OCI-LY1 (cell line): ENCODE measurements around the gene SRMS.

Experiments
- H2AFZ ChIP-seq: fragments of 200-600 bp; sonication (generic), shearing (Covaris generic); 2 replicates; pipeline ENCODE4 v1.6.0; 2014; ENCODE audit warnings: antibody characterized with exemption, mild to moderate bottlenecking, low read length
- H3F3A ChIP-seq: fragments of 200-600 bp; sonication (generic), shearing (Covaris generic); 2 replicates; pipeline ENCODE4 v1.6.0; 2014; ENCODE audit warnings: mild to moderate bottlenecking, antibody characterized with exemption, low read length, moderate library complexity; ENCODE audit not compliant: insufficient read depth
- H3K27ac ChIP-seq: fragments of 200-600 bp; sonication (generic); 2 replicates; pipeline ENCODE4 v1.5.1; 2014; ENCODE audit warnings: low read length, mixed run types, mild to moderate bottlenecking, low read depth; ENCODE audit not compliant: poor library complexity, severe bottlenecking
- H3K27me3 ChIP-seq: fragments of 200-600 bp; sonication (generic); 2 replicates; pipeline ENCODE4 v1.6.0; 2014; ENCODE audit warnings: antibody characterized with exemption, mild to moderate bottlenecking, low read length, moderate library complexity; ENCODE audit not compliant: insufficient read depth
- H3K36me3 ChIP-seq: fragments of 200-600 bp; sonication (generic); 2 replicates; pipeline ENCODE4 v1.6.1; 2014; ENCODE audit warnings: mild to moderate bottlenecking, antibody characterized with exemption, low read length, moderate library complexity, mixed read lengths; ENCODE audit not compliant: insufficient read depth
- H3K4me1 ChIP-seq: fragments of 200-600 bp; sonication (generic); 2 replicates; pipeline ENCODE4 v1.5.1; 2014; ENCODE audit warnings: mild to moderate bottlenecking, low read length, moderate library complexity; ENCODE audit not compliant: insufficient read depth, severe bottlenecking
- H3K4me2 ChIP-seq: fragments of 200-600 bp; sonication (generic), shearing (Covaris generic); 2 replicates; pipeline ENCODE4 v1.6.1; 2014; ENCODE audit warnings: low read length
- H3K4me3 ChIP-seq: fragments of 200-600 bp; sonication (generic); 2 replicates; pipeline ENCODE4 v1.5.1; 2014; ENCODE audit warnings: low read length, low read depth, mild to moderate bottlenecking, mixed read lengths; ENCODE audit not compliant: poor library complexity, severe bottlenecking
- H3K79me2 ChIP-seq: fragments of 200-600 bp; shearing (Covaris generic); 2 replicates; pipeline ENCODE4 v1.6.1; 2016; ENCODE audit warnings: mixed run types, low read length, mixed read lengths; ENCODE audit not compliant: insufficient read depth
- H3K9ac ChIP-seq: fragments of 200-600 bp; sonication (generic), shearing (Covaris generic); 2 replicates; pipeline ENCODE4 v1.6.1; 2014; ENCODE audit warnings: mild to moderate bottlenecking, low read length, mixed read lengths
- H3K9me2 ChIP-seq: fragments of 200-600 bp; sonication (generic), shearing (Covaris generic); 2 replicates; pipeline ENCODE4 v1.6.1; 2014; ENCODE audit warnings: low read depth, mild to moderate bottlenecking, low read length, mixed read lengths
- H3K9me3 ChIP-seq: fragments of 200-600 bp; shearing (Covaris generic); 2 replicates; pipeline ENCODE4 v1.6.1; 2014; ENCODE audit warnings: low read length, mixed read lengths
- H4K20me1 ChIP-seq: fragments of 200-600 bp; sonication (generic), shearing (Covaris generic); 2 replicates; pipeline ENCODE4 v1.6.0; 2016; ENCODE audit warnings: mild to moderate bottlenecking, low read length; ENCODE audit not compliant: insufficient read depth
- EZH2 ChIP-seq: fragments of 200-600 bp; sonication (generic), shearing (Covaris generic); IDR thresholded peaks from 2 replicates; pipeline ENCODE4 v1.8.0; 2017; ENCODE audit warnings: borderline replicate concordance, mixed run types, mild to moderate bottlenecking, antibody characterized with exemption, low read length, moderate library complexity, mixed read lengths
- TF ChIP-seq, protein P1 (sequence below): fragments of 200-600 bp; sonication (generic), shearing (Covaris generic); IDR thresholded peaks from 2 replicates; pipeline ENCODE4 v1.5.1; 2017; ENCODE audit warnings: mild to moderate bottlenecking, antibody characterized with exemption, low read length, moderate library complexity, mixed read lengths

The SRMS gene

DNA sequence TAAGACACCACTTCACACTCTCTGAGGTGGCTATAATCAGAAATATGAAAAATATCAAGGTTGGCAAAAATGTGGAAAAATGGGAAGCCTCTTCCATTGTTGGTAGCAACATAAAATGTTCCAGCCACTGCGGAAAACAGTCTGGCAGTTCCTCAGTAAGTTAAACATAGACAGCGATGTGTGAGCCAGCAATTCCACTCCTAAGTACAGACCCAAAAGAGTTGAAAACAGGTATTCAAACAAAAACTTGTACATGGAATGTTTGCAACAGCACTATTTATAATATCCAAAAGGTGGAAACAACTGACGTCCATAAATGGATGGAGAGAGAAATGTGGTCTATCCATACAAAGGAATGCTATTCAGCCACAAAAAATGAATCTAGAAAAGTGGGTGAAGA lies 34.3 kb downstream of the SRMS start:
- Histone ChIP-seq H3K79me2 (no peaks in the 10 kb centered on the region), H3K4me3 (no peak overlapping the region), H4K20me1 (no peaks in the 10 kb centered on the region), H3K4me2 (no peak overlapping the region), H3K9ac (no peak overlapping the region), H3F3A (no peaks in the 10 kb centered on the region), H3K27me3 (peaks cover 7% of the 10 kb centered on the region; the same call in 1 of the 2 replicates), H2AFZ (no peak overlapping the region), H3K9me2 (no peaks in the 10 kb centered on the region), H3K4me1 (no peaks in the 10 kb centered on the region), H3K27ac (no peak overlapping the region), H3K36me3 (no peaks in the 10 kb centered on the region; the same call in 1 of the 2 replicates), H3K9me3 (peaks cover 6% of the 10 kb centered on the region; the same call in 1 of the 2 replicates)
- no peak for TF ChIP-seq EZH2
- TF ChIP-seq, protein P1, sequence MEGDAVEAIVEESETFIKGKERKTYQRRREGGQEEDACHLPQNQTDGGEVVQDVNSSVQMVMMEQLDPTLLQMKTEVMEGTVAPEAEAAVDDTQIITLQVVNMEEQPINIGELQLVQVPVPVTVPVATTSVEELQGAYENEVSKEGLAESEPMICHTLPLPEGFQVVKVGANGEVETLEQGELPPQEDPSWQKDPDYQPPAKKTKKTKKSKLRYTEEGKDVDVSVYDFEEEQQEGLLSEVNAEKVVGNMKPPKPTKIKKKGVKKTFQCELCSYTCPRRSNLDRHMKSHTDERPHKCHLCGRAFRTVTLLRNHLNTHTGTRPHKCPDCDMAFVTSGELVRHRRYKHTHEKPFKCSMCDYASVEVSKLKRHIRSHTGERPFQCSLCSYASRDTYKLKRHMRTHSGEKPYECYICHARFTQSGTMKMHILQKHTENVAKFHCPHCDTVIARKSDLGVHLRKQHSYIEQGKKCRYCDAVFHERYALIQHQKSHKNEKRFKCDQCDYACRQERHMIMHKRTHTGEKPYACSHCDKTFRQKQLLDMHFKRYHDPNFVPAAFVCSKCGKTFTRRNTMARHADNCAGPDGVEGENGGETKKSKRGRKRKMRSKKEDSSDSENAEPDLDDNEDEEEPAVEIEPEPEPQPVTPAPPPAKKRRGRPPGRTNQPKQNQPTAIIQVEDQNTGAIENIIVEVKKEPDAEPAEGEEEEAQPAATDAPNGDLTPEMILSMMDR: no peak

DNA sequence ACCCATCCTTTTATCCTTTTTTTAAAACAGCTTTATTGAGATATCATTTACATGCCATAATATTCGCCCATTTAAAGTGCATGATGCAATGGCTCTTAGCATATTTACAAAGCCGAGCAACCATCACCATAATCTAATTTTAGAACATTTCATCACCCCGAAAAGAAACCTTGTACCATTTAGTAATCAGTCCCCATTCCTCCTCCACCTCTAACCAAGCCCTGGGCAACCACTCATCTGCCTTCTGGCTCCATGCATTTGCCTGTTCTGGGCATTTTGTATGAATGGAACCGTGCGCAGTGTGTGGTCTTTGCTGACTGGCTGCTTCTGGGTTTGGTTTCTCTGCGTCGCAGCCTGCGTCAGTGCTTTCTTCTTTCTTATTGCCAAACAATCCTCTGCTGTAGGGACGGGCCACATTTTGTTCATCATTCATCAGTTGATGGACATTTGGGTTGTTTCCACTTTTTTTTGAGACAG lies 38.4 kb downstream of the SRMS start:
- H3K4me3 ChIP-seq: no peak overlapping the region
- H2AFZ ChIP-seq: no peak overlapping the region
- no peaks in the 10 kb centered on the region for H3K79me2 ChIP-seq
- H3K9me3 ChIP-seq: peaks cover 11% of the 10 kb centered on the region; the same call in 1 of the 2 replicates
- no peak overlapping the region for H3K4me2 ChIP-seq
- H3K27ac ChIP-seq: no peak overlapping the region
- no peaks in the 10 kb centered on the region for H3K4me1 ChIP-seq
- no peak for TF ChIP-seq EZH2
- no peaks in the 10 kb centered on the region for H3F3A ChIP-seq
- peaks cover 27% of the 10 kb centered on the region; the same call in 1 of the 2 replicates for H3K27me3 ChIP-seq
- no peaks in the 10 kb centered on the region for H4K20me1 ChIP-seq
- no peaks in the 10 kb centered on the region for H3K9me2 ChIP-seq
- H3K9ac ChIP-seq: no peak overlapping the region
- no peaks in the 10 kb centered on the region; the same call in 1 of the 2 replicates for H3K36me3 ChIP-seq

DNA sequence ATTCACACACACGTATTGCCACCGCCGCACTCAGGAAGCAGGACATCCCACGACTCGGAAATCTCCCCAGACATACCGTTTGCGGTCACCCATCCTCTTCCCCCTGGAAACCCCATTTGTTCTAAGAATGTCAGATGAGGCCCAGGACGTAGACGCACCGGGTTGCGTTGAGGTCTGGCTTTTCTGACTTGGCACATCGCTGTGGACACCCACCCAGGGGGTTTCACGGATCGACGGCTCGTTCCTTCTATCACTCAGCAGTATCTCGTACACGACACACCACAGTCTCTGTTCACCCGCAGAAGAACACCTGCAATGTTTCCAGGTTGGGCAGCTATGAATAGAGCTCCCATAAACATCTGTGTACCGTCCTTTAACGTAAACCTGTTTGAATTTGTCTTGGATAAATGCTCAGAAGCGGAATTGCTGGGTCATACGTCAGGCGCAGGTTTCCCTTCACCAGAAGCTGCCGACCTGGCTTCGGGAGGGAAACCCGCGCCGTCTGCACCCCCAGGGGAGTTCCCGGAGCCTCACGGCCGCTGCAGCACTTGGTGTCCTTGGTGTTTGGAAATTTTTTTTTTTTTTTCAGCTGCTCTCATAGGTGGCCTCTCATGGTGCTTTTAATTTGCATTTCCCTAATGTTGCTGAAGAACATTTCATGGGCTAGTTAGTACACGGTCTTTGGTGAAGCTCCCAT lies 39.3 kb downstream of the SRMS start:
- H3K79me2 ChIP-seq: no peaks in the 10 kb centered on the region
- peaks cover 26% of the 10 kb centered on the region; the same call in 1 of the 2 replicates for H3K27me3 ChIP-seq
- no peak overlapping the region for H3K4me3 ChIP-seq
- TF ChIP-seq, protein P1: no peak
- no peak for TF ChIP-seq EZH2
- H3K27ac ChIP-seq: no peak overlapping the region
- no peaks in the 10 kb centered on the region for H3K9me2 ChIP-seq
- no peaks in the 10 kb centered on the region; the same call in 1 of the 2 replicates for H3K36me3 ChIP-seq
- H3K9me3 ChIP-seq: peaks cover 6% of the 10 kb centered on the region; the same call in 1 of the 2 replicates
- no peaks in the 10 kb centered on the region for H4K20me1 ChIP-seq
- no peaks in the 10 kb centered on the region for H3K4me1 ChIP-seq
- H3K9ac ChIP-seq: no peak overlapping the region
- H3F3A ChIP-seq: no peaks in the 10 kb centered on the region
- H2AFZ ChIP-seq: no peak overlapping the region
- H3K4me2 ChIP-seq: no peak overlapping the region
